ENCODE results near the gene COL6A2. TPM values are rescaled to one million over a fixed set of nuclear protein-coding genes. Genes with fewer than 3 reads are reported as not detected.

Gene COL6A2
- total and polyA plus RNA-seq, 10 of the 15 experiments (the other 5 are each of a cell fraction or from before 2014, with no cell fraction given), result 0.16 to 1.3 (median 0.34) TPM; not detected in 7

DNA sequence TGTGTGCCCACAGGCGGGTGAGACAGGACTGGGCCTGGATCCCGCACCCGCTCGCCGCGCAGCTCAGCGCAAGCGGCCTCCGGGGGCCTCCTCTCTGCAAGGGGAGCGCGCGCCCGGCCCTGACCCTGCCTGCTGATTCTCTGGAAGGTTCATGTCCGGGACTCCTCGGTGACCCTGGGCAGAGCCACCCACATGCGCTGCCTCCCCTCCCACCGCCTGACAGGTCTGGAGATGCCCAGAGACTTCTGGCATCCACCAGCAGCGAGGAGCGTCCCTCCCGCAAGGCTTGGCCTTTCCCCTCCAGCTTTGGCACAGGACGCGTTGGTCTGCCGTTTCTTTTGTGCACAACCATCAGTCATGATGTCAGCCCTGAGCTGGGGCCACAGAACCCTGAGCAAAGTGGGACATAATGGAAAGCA, 42.0 kb upstream of the COL6A2 start:
- Histone ChIP-seq H3K4me3 (no peak overlapping the region), H3K9ac (ENCODE audit: control insufficient read depth, insufficient read depth, low read length) (no peak overlapping the region), H3K27me3 (replicated peaks in 1 of 2; ENCODE audit: control insufficient read depth in 2 of 2, insufficient read depth in 2 of 2, low read length in 1 of 2) (no peaks in the 10 kb centered on the region), H3K27ac (ENCODE audit: control insufficient read depth, insufficient read depth) (no peak overlapping the region), H3K9me3 (replicated peaks; ENCODE audit: control insufficient read depth, insufficient read depth, low read length) (no peaks in the 10 kb centered on the region; the same call in 2 of the 3 replicates), H4K20me1 (ENCODE audit: control insufficient read depth, insufficient read depth) (no peaks in the 10 kb centered on the region), H3K4me1 (ENCODE audit: control insufficient read depth, insufficient read depth, low read length) (peaks cover 3% of the 10 kb centered on the region; the same call in 1 of the 2 replicates), H3K79me2 (ENCODE audit: control insufficient read depth, insufficient read depth, low read length) (no peaks in the 10 kb centered on the region), H3K4me2 (ENCODE audit: control insufficient read depth, insufficient read depth) (no peak overlapping the region), H3K36me3 (ENCODE audit: control insufficient read depth in 2 of 2, insufficient read depth in 2 of 2, low read length in 1 of 2) (no peaks in the 10 kb centered on the region), H2AFZ (ENCODE audit: control insufficient read depth, low read depth, low read length) (no peak overlapping the region)
- ChIA-PET CTCF (no interaction called here), RAD21 (ENCODE audit: unreplicated experiment) (no interaction called here), POLR2A (no interaction called here), SMC1A (ENCODE audit: uncharacterized antibody, unreplicated experiment) (no interaction called here)
- FAIRE-seq (no peak), ATAC-seq (no peak), DNase-seq (ENCODE audit: low read depth, low spot score) (no peak)
- 85% methylated on average over 22 of the region's 23 CpGs for WGBS (ENCODE audit: insufficient coverage, insufficient replicate concordance, low lambda C conversion rate, missing lambda C conversion rate)
- intact Hi-C loops (cut with micrococcal nuclease; ENCODE audit: unreplicated experiment) (no loop called here), in situ Hi-C loops (cut with MboI) (no loop called here)
- TF ChIP-seq ZNF622 (IDR thresholded peaks at IDR 0.05) (no peak), YY1 (IDR thresholded peaks at IDR 0.05; ENCODE audit: low read depth, low read length) (no peak)
- BruUV-seq (replicated peaks), result no TSS peak

GRCh38 chr21:46056450-46056903, 41.4 kb upstream of the COL6A2 start:
- CTCF ChIA-PET, result no interaction called here
- RAD21 ChIA-PET (ENCODE audit: unreplicated experiment), result no interaction called here
- Histone ChIP-seq H3K9me3 (replicated peaks; ENCODE audit: control insufficient read depth, insufficient read depth, low read length) (no peaks in the 10 kb centered on the region; the same call in 2 of the 3 replicates), H3K36me3 (ENCODE audit: control insufficient read depth in 2 of 2, insufficient read depth in 2 of 2, low read length in 1 of 2) (no peaks in the 10 kb centered on the region), H4K20me1 (ENCODE audit: control insufficient read depth, insufficient read depth) (no peaks in the 10 kb centered on the region), H3K27ac (ENCODE audit: control insufficient read depth, insufficient read depth) (no peak overlapping the region), H3K4me1 (ENCODE audit: control insufficient read depth, insufficient read depth, low read length) (peaks cover 3% of the 10 kb centered on the region; the same call in 1 of the 2 replicates), H3K4me2 (ENCODE audit: control insufficient read depth, insufficient read depth) (no peak overlapping the region), H3K4me3 (no peak overlapping the region), H2AFZ (ENCODE audit: control insufficient read depth, low read depth, low read length) (no peak overlapping the region), H3K79me2 (ENCODE audit: control insufficient read depth, insufficient read depth, low read length) (no peaks in the 10 kb centered on the region), H3K27me3 (replicated peaks in 1 of 2; ENCODE audit: control insufficient read depth in 2 of 2, insufficient read depth in 2 of 2, low read length in 1 of 2) (no peaks in the 10 kb centered on the region), H3K9ac (ENCODE audit: control insufficient read depth, insufficient read depth, low read length) (no peak overlapping the region)
- FAIRE-seq (no peak), ATAC-seq (no peak), DNase-seq (ENCODE audit: low read depth, low spot score) (no peak)
- in situ Hi-C loops (cut with MboI) (no loop called here), intact Hi-C loops (cut with micrococcal nuclease; ENCODE audit: unreplicated experiment) (no loop called here)
- POLR2A ChIA-PET, result no interaction called here
- WGBS (ENCODE audit: insufficient coverage, insufficient replicate concordance, low lambda C conversion rate, missing lambda C conversion rate), result 60% methylated on average over 26 of the region's 26 CpGs
- TF ChIP-seq STAT1 (conservative IDR thresholded peaks at IDR 0.05) (no peak), ZZZ3 (IDR thresholded peaks at IDR 0.05; ENCODE audit: control insufficient read depth, insufficient read length, low read depth) (no peak), USF2 (IDR thresholded peaks at IDR 0.05; ENCODE audit: borderline replicate concordance, low read depth, low read length) (no peak), DPF2 (IDR thresholded peaks at IDR 0.05) (no peak), CEBPB (IDR thresholded peaks at IDR 0.05; ENCODE audit: borderline replicate concordance in 1 of 2, low read depth in 2 of 2, low read length in 2 of 2) (no peak), NBN (IDR thresholded peaks at IDR 0.05) (no peak), POLR2A (IDR thresholded peaks at IDR 0.05; ENCODE audit: low read depth, low read length) (no peak), RBBP5 (conservative IDR thresholded peaks at IDR 0.05) (no peak), TBL1XR1 (IDR thresholded peaks at IDR 0.05; ENCODE audit: low read depth, low read length) (no peak), MEF2A (IDR thresholded peaks at IDR 0.05; ENCODE audit: insufficient read depth, low read depth, low read length) (no peak), EZH2 (IDR thresholded peaks at IDR 0.05; ENCODE audit: borderline replicate concordance, control insufficient read depth, low read depth, low read length) (no peak)
- SMC1A ChIA-PET (ENCODE audit: uncharacterized antibody, unreplicated experiment), result no interaction called here
- no TSS peak for BruUV-seq (replicated peaks)
